HCT116 (cell line): ENCODE data around the gene ACTN1. TPM values are rescaled to one million over a fixed set of nuclear protein-coding genes. Genes with fewer than 3 reads are reported as not detected.

Source experiments
- ATAC-seq: fragments of 200-7000 bp; cut with Tn5 transposase; 2 replicates; pipeline ENCODE4 v1.9.1; 2020; ENCODE audit warnings: mild to moderate bottlenecking, moderate library complexity
- BruUV-seq: library from RNA; stranded (reverse); fragments of 400-500 nt; replicated peaks from 2 replicates; lab custom pipeline; 2021; lab: Mats Ljungman, UMichigan
- CTCF ChIA-PET: fragments of 300-600 bp; sonication (Branson Sonifier 250); formaldehyde crosslinking; loops from one replicate; lab custom pipeline; 2021; ENCODE audit warnings: antibody characterized with exemption; lab: Charles Lee
- POLR2A ChIA-PET: fragments of 300-600, 350-600 bp; sonication (Branson Sonifier 250); formaldehyde crosslinking; loops from one replicate; lab custom pipeline; 2021; ENCODE audit warnings: antibody characterized with exemption; lab: Charles Lee
- RAD21 ChIA-PET, 2 experiments: fragments of 300-600 bp; sonication (Branson Sonifier 250); formaldehyde crosslinking; loops; one replicate each; lab custom pipeline; 2023; ENCODE audit warnings: low total read pairs in 2 of 2; ENCODE audit not compliant: uncharacterized antibody in 2 of 2, unreplicated experiment in 2 of 2, low non-redundant PET in 1 of 2; lab: Charles Lee
- DNase-seq: peaks from one replicate; pipeline ENCODE4 v3.0.0-alpha.2; 2010; ENCODE audit warnings: low read depth, low spot score
- H2AFZ ChIP-seq: fragments of 200-600 bp; shearing (Covaris generic), sonication (generic); 2 replicates; pipeline ENCODE4 v1.6.1; 2017; ENCODE audit warnings: low read depth, mixed run types, mixed read lengths, antibody characterized with exemption, low read length; ENCODE audit not compliant: poor library complexity, severe bottlenecking
- H3K27ac ChIP-seq: 2 replicates; pipeline ENCODE4 v1.5.1; 2012; ENCODE audit warnings: low read depth, low read length
- H3K27me3 ChIP-seq: fragments of 200-600 bp; sonication (generic); 2 replicates; pipeline ENCODE4 v1.6.1; 2016; ENCODE audit warnings: mixed run types, low read length, mixed read lengths; ENCODE audit not compliant: insufficient read depth
- H3K36me3 ChIP-seq, 2 experiments: fragments of 200-500 bp in 1 of 2; fragments of 200-600 bp in 1 of 2; sonication (Bioruptor generic) in 1 of 2; sonication (generic) in 1 of 2; 2 replicates each; pipeline versions ENCODE4 v1.5.1 to v1.6.1; 2014 to 2016; ENCODE audit warnings: low read length in 2 of 2, inconsistent platforms in 1 of 2, mixed read lengths in 1 of 2, mixed run types in 1 of 2; ENCODE audit not compliant: insufficient read depth in 2 of 2, control insufficient read depth in 1 of 2
- H3K4me1 ChIP-seq, 2 experiments: fragments of 200-600 bp in 1 of 2; sonication (generic) in 1 of 2; 2 replicates each; pipeline versions ENCODE4 v1.5.1 to v1.6.1; 2012 to 2017; ENCODE audit warnings: low read length in 2 of 2, inconsistent platforms in 1 of 2, mild to moderate bottlenecking in 1 of 2, mixed read lengths in 1 of 2, mixed run types in 1 of 2, moderate library complexity in 1 of 2; ENCODE audit not compliant: insufficient read depth in 2 of 2, control insufficient read depth in 1 of 2
- H3K4me2 ChIP-seq: fragments of 200-600 bp; sonication (generic); 2 replicates; pipeline ENCODE4 v1.6.1; 2017; ENCODE audit warnings: mixed run types, low read length, mixed read lengths
- H3K4me3 ChIP-seq, 2 experiments: fragments of 200-600 bp in 1 of 2; sonication (generic) in 1 of 2; replicated peaks in 1 of 2; 2 replicates each; pipeline ENCODE4 v1.5.1; 2011 to 2016; ENCODE audit warnings: low read length in 2 of 2, control low read depth in 1 of 2, low read depth in 1 of 2, mild to moderate bottlenecking in 1 of 2, mixed read lengths in 1 of 2, mixed run types in 1 of 2
- H3K79me2 ChIP-seq: fragments of 200-600 bp; sonication (generic); 2 replicates; pipeline ENCODE4 v1.6.1; 2017; ENCODE audit warnings: mild to moderate bottlenecking, mixed run types, low read length, moderate library complexity, mixed read lengths; ENCODE audit not compliant: insufficient read depth
- H3K9ac ChIP-seq: fragments of 200-600 bp; sonication (generic); 2 replicates; pipeline ENCODE4 v1.6.1; 2016; ENCODE audit warnings: low read length, mixed read lengths
- H3K9me2 ChIP-seq: fragments of 200-600 bp; sonication (generic), shearing (Covaris generic); 2 replicates; pipeline ENCODE4 v1.6.1; 2017; ENCODE audit warnings: mixed run types, mild to moderate bottlenecking, moderate library complexity; ENCODE audit not compliant: insufficient read depth
- H3K9me3 ChIP-seq, 2 experiments: fragments of 200-500 bp in 1 of 2; fragments of 200-600 bp in 1 of 2; sonication (Bioruptor generic) in 1 of 2; sonication (generic) in 1 of 2; 2 replicates each; pipeline ENCODE4 v1.6.1; 2014 to 2017; ENCODE audit warnings: low read length in 2 of 2, mixed read lengths in 2 of 2, inconsistent platforms in 1 of 2, low read depth in 1 of 2, mild to moderate bottlenecking in 1 of 2, mixed run types in 1 of 2, moderate library complexity in 1 of 2; ENCODE audit not compliant: control insufficient read depth in 1 of 2, insufficient read depth in 1 of 2
- H4K20me1 ChIP-seq: fragments of 200-600 bp; sonication (generic), shearing (Covaris generic); 2 replicates; pipeline ENCODE4 v1.6.1; 2017; ENCODE audit warnings: mixed run types, mild to moderate bottlenecking, moderate library complexity; ENCODE audit not compliant: insufficient read depth
- CEBPB ChIP-seq: IDR thresholded peaks from 2 replicates; pipeline ENCODE4 v1.6.1; 2012; ENCODE audit warnings: low read depth
- FOSL1 ChIP-seq: IDR thresholded peaks from 2 replicates; pipeline ENCODE4 v1.6.1; 2012; ENCODE audit warnings: low read depth
- JUND ChIP-seq: IDR thresholded peaks from 2 replicates; pipeline ENCODE4 v1.6.1; 2012
- POLR2AphosphoS5 ChIP-seq: IDR thresholded peaks from 2 replicates; pipeline ENCODE4 v1.6.1; 2011; ENCODE audit warnings: mild to moderate bottlenecking, low read depth, low read length, moderate library complexity
- RAD21 ChIP-seq: IDR thresholded peaks from 2 replicates; pipeline ENCODE4 v1.6.1; 2012; ENCODE audit warnings: low read depth, mild to moderate bottlenecking
- SIN3A ChIP-seq: IDR thresholded peaks from 2 replicates; pipeline ENCODE4 v1.6.1; 2012; ENCODE audit warnings: low read depth
- SP1 ChIP-seq: IDR thresholded peaks from 2 replicates; pipeline ENCODE4 v1.6.1; 2012; ENCODE audit warnings: low read depth
- SRF ChIP-seq: IDR thresholded peaks from 2 replicates; pipeline ENCODE4 v1.6.1; 2012; ENCODE audit warnings: low read depth
- YY1 ChIP-seq: IDR thresholded peaks from 2 replicates; pipeline ENCODE4 v1.6.1; 2011; ENCODE audit warnings: low read length, low read depth, moderate library complexity, mild to moderate bottlenecking; ENCODE audit not compliant: insufficient replicate concordance; ENCODE audit errors: extremely low read depth
- intact Hi-C: fragments of 100-400 bp; cut with micrococcal nuclease; formaldehyde crosslinking; loops from 2 replicates; pipeline ENCODE4 v1.10.0; 2022
- total RNA-seq: library from RNA; stranded (reverse); gene quantifications from one replicate; pipeline ENCODE4 v1.2.1, GENCODE V29; 2021; ENCODE audit not compliant: unreplicated experiment
- TF ChIP-seq, protein P1 (sequence below), 3 experiments: fragments of 200-600 bp in 1 of 3; sonication (generic) in 1 of 3; IDR thresholded peaks in 2 of 3; conservative IDR thresholded peaks in 1 of 3; 2 replicates each; pipeline ENCODE4 v1.5.1; 2012 to 2017; ENCODE audit warnings: low read depth in 2 of 3, low read length in 2 of 3, antibody characterized with exemption in 1 of 3, borderline replicate concordance in 1 of 3, control low read depth in 1 of 3, mild to moderate bottlenecking in 1 of 3, mixed read lengths in 1 of 3, mixed run types in 1 of 3, moderate library complexity in 1 of 3; ENCODE audit not compliant: insufficient read depth in 1 of 3

Gene ACTN1
- total RNA-seq, 1 experiment from 2014 or later, result 123 TPM

DNA sequence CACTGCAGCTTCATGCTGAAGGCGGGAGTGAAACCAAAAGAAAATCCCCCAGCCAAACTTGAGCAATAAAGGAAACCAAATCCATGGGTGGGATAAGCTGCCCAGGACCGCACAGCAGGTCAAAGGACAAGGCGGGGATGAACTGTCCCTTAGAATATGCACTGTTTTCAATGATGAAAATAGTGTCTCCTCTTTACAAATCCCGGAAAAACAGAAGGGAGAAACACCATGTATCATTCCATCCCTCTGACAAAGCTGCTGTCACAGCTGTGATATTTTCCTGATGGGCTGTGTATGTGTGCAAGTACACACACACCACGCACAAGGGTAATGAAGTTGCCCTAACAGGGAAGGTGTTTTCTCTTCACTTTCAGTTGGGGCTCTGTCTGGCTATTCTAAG lies 70.3 kb downstream of the ACTN1 start:
- RAD21 ChIA-PET, result no interaction called here
- no peaks in the 10 kb centered on the region for H3K27me3 ChIP-seq
- H3K9ac ChIP-seq, result no peak overlapping the region
- DNase-seq, result no peak
- H3K9me3 ChIP-seq, result no peaks in the 10 kb centered on the region
- intact Hi-C loops, result no loop called here
- H4K20me1 ChIP-seq, result no peaks in the 10 kb centered on the region
- no TSS peak for BruUV-seq
- POLR2A ChIA-PET, result no interaction called here
- peaks cover 5% of the 10 kb centered on the region; the same call in 1 of the 2 replicates for H3K79me2 ChIP-seq
- H3K36me3 ChIP-seq, result peaks cover 15 to 23% of the 10 kb centered on the region in 2 experiments; a peak in 3 of 4 replicates
- no peak for ATAC-seq
- H3K27ac ChIP-seq, result no peak overlapping the region
- CTCF ChIA-PET, result interaction anchor here (2.0 kb wide), 1 partner anchor 199 kb away, joined by 7 read pairs; no protein-coding TSS in a partner anchor
- H2AFZ ChIP-seq, result no peak overlapping the region
- no peaks in the 10 kb centered on the region for H3K9me2 ChIP-seq
- TF ChIP-seq JUND (no peak), RAD21 (no peak), POLR2AphosphoS5 (no peak), YY1 (no peak), SRF (no peak), FOSL1 (no peak), SP1 (no peak), SIN3A (no peak), CEBPB (no peak)
- TF ChIP-seq, protein P1, sequence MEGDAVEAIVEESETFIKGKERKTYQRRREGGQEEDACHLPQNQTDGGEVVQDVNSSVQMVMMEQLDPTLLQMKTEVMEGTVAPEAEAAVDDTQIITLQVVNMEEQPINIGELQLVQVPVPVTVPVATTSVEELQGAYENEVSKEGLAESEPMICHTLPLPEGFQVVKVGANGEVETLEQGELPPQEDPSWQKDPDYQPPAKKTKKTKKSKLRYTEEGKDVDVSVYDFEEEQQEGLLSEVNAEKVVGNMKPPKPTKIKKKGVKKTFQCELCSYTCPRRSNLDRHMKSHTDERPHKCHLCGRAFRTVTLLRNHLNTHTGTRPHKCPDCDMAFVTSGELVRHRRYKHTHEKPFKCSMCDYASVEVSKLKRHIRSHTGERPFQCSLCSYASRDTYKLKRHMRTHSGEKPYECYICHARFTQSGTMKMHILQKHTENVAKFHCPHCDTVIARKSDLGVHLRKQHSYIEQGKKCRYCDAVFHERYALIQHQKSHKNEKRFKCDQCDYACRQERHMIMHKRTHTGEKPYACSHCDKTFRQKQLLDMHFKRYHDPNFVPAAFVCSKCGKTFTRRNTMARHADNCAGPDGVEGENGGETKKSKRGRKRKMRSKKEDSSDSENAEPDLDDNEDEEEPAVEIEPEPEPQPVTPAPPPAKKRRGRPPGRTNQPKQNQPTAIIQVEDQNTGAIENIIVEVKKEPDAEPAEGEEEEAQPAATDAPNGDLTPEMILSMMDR (IDR thresholded peaks at IDR 0.05 in 2 of 3, conservative IDR thresholded peaks at IDR 0.05 in 1 of 3; ENCODE audit: borderline replicate concordance in 1 of 3, insufficient read depth in 1 of 3, low read depth in 2 of 3, low read length in 2 of 3), result no peak
- H3K4me3 ChIP-seq, result no peak overlapping the region
- H3K4me1 ChIP-seq, result no peaks in the 10 kb centered on the region
- no peak overlapping the region for H3K4me2 ChIP-seq
